HAP-1 (cell line): ENCODE results near the gene S1PR1.

Source experiments
- DNase-seq, 2 experiments: peaks; one replicate each; pipeline ENCODE4 v3.0.0-alpha.2; 2016 to 2020; ENCODE audit warnings: low spot score in 2 of 2
- H3K27me3 ChIP-seq: fragments of 250-450 bp; sonication (Bioruptor Pico); 2 replicates; pipeline ENCODE4 v1.5.1; 2020; ENCODE audit warnings: low read depth, mild to moderate bottlenecking, moderate library complexity
- H3K36me3 ChIP-seq: fragments of 250-450 bp; sonication (Bioruptor Pico); replicated peaks from 2 replicates; pipeline ENCODE4 v1.5.1; 2020; ENCODE audit warnings: mild to moderate bottlenecking
- H3K4me1 ChIP-seq: fragments of 250-450 bp; sonication (Bioruptor Pico); 2 replicates; pipeline ENCODE4 v1.5.1; 2020; ENCODE audit warnings: mild to moderate bottlenecking
- H3K4me3 ChIP-seq: fragments of 250-450 bp; sonication (Bioruptor Pico); 2 replicates; pipeline ENCODE4 v1.5.1; 2020; ENCODE audit warnings: mild to moderate bottlenecking, moderate library complexity
- H3K9me3 ChIP-seq: fragments of 250-450 bp; sonication (Bioruptor Pico); 2 replicates; pipeline ENCODE4 v1.5.1; 2020; ENCODE audit warnings: mild to moderate bottlenecking, moderate library complexity
- in situ Hi-C: fragments of 300-500 bp; cut with MboI; formaldehyde crosslinking; loops from 3 replicates; pipeline ENCODE4 v1.14.3; 2020; ENCODE audit warnings: low sequenced_read_pairs, inconsistent platforms, mixed read lengths

S1PR1 gene

DNA sequence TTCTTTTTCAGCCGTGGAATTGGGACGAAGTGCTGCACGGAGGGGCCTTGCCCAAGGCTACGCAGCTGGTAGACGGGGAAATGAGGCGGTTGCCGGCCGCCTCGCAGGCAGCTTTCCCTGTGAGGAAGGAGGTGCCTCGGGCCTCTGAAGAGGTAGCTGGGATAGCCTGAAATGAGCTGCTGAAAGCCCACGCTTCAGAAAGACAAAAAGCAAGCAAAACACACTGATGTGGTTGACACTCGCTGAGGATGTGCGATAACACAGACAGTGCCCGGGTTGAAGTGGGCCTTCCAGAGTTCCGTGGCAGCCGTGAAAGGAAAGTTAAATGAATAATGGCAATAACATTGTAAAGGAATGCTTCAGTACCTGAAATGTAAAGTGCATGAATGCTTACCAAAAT lies 47.2 kb downstream of the S1PR1 start:
- Histone ChIP-seq H3K4me3 (no peak overlapping the region), H3K9me3 (no peaks in the 10 kb centered on the region), H3K36me3 (no peaks in the 10 kb centered on the region), H3K4me1 (peaks cover 10% of the 10 kb centered on the region), H3K27me3 (no peaks in the 10 kb centered on the region)
- in situ Hi-C loops, result no loop called here
- peak; percentile 35 to 49 for DNase-seq

- Histone ChIP-seq H3K4me1 (peaks cover 10% of the 10 kb centered on the region), H3K9me3 (no peaks in the 10 kb centered on the region), H3K4me3 (no peak overlapping the region), H3K36me3 (no peaks in the 10 kb centered on the region), H3K27me3 (no peaks in the 10 kb centered on the region)
- in situ Hi-C loops, result loop anchor here (5.0 kb wide), 1 partner anchor 357 kb away; no protein-coding TSS in a partner anchor
- DNase-seq, result no peak
These were observed 47.9 kb downstream of the S1PR1 start for GRCh38 chr1:101284622-101285218.

GRCh38 chr1:101285922-101286570 lies 49.2 kb downstream of the S1PR1 start:
- H3K9me3 ChIP-seq, result no peaks in the 10 kb centered on the region
- peaks cover 10% of the 10 kb centered on the region for H3K4me1 ChIP-seq
- no peaks in the 10 kb centered on the region for H3K27me3 ChIP-seq
- in situ Hi-C loops, result loop anchor here (5.0 kb wide), 1 partner anchor 359 kb away; no protein-coding TSS in a partner anchor
- H3K4me3 ChIP-seq, result no peak overlapping the region
- DNase-seq, result no peak
- no peaks in the 10 kb centered on the region for H3K36me3 ChIP-seq

DNA sequence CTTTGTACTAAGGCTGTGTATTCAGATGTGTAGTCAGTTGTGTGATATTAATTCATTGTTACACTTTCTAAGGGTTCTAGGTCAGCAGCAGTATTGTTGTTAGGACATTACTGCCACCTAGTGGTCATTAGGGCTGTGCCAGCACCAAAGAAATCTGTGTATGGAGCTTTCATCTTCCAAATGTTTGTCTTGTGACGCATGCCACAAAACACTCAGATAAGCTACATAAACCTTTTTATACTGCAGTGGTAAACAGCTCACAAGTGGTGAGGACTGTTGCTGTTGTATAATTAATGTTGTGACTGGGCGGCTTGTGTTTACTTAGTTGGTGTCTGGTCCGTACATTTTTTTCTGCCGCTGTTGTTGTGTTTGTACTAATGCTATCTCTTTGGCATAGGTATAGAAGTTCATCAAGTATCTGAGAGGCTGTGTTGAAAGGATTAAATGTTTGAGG lies 51.7 kb downstream of the S1PR1 start:
- Histone ChIP-seq H3K27me3 (no peaks in the 10 kb centered on the region), H3K9me3 (no peaks in the 10 kb centered on the region)
- in situ Hi-C loops, result loop anchor here (5.0 kb wide), 1 partner anchor 361 kb away; no protein-coding TSS in a partner anchor

GRCh38 chr1:101290119-101290921 lies 53.5 kb downstream of the S1PR1 start:
- peaks cover 2% of the 10 kb centered on the region; the same call in 1 of the 2 replicates for H3K4me1 ChIP-seq
- DNase-seq, result no peak

More for the DNA sequence above, 51.7 kb downstream of the S1PR1 start:
- DNase-seq, result peak; percentile 70 to 75
- H3K4me3 ChIP-seq, result no peak overlapping the region
- H3K4me1 ChIP-seq, result peaks cover 9% of the 10 kb centered on the region
- H3K36me3 ChIP-seq, result no peaks in the 10 kb centered on the region

More at GRCh38 chr1:101290119-101290921, 53.5 kb downstream of the S1PR1 start:
- in situ Hi-C loops, result no loop called here
- Histone ChIP-seq H3K36me3 (no peaks in the 10 kb centered on the region), H3K4me3 (no peak overlapping the region), H3K9me3 (no peaks in the 10 kb centered on the region), H3K27me3 (no peaks in the 10 kb centered on the region)
